Measurements from ENCODE around the gene FNDC3B. TPM values are rescaled to one million over a fixed set of nuclear protein-coding genes. Genes with fewer than 3 reads are reported as not detected.

FNDC3B gene
- total RNA-seq, 4 donors from 2014 or later: 23.9 to 61.9 (median 37.0) TPM

DNA sequence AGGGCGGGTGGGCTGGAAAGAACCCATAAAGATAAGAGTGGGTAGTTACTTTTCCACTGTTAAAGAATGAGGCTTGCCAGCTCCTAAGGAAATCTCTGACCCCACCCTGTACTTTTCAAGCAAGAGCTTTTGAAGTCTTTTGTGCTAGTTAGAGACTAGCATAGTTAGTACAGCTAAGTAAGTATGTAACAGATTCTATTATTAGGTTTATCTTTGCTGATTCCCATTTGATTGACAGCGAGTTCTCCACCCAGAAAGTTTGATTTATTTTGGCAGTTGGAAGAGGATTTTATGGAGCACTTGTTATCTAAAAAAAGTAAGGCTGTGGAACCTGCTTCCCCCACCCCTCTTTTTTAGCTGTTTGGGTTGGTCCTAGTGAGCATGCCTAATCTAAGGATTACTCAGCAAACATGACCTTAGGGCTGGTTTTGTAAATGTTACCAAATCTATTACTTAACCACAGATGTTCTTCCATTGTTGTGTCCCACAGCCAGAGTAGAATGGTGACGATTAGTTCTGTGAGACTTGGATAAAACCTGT lies 57.6 kb downstream of the FNDC3B start:
- no peak overlapping the region for H3K27ac ChIP-seq

DNA sequence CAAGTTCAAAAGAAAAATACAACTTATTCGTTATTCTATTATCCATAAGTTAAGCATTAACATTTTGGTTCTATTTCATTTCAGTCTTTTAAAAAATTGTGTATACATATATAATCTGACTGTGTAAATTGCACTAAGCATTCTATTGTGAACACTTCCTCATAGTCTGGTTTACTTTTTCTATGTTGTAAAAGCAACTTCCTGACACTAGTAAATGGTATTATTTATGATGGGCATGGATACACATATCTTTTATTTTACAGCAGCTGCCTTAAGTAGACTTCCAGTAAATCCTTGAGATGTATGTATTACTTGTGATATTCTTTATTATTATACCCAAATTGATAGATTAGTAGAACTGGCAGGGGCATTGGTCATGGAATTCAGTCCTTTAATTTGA lies 58.2 kb downstream of the FNDC3B start:
- TF ChIP-seq, protein P1, sequence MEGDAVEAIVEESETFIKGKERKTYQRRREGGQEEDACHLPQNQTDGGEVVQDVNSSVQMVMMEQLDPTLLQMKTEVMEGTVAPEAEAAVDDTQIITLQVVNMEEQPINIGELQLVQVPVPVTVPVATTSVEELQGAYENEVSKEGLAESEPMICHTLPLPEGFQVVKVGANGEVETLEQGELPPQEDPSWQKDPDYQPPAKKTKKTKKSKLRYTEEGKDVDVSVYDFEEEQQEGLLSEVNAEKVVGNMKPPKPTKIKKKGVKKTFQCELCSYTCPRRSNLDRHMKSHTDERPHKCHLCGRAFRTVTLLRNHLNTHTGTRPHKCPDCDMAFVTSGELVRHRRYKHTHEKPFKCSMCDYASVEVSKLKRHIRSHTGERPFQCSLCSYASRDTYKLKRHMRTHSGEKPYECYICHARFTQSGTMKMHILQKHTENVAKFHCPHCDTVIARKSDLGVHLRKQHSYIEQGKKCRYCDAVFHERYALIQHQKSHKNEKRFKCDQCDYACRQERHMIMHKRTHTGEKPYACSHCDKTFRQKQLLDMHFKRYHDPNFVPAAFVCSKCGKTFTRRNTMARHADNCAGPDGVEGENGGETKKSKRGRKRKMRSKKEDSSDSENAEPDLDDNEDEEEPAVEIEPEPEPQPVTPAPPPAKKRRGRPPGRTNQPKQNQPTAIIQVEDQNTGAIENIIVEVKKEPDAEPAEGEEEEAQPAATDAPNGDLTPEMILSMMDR (IDR thresholded peaks at IDR 0.05): no peak
- TF ChIP-seq POLR2AphosphoS5 (IDR thresholded peaks at IDR 0.05): no peak
- TF ChIP-seq EP300 (IDR thresholded peaks at IDR 0.05): no peak
- no peak for TF ChIP-seq POLR2A (IDR thresholded peaks at IDR 0.05)
- H3K27ac ChIP-seq: no peak overlapping the region
- no peaks in the 10 kb centered on the region for H3K9me3 ChIP-seq
- H3K4me1 ChIP-seq: peaks cover 23% of the 10 kb centered on the region
- H3K27me3 ChIP-seq: no peaks in the 10 kb centered on the region
- no peaks in the 10 kb centered on the region for H3K36me3 ChIP-seq
- no peak for DNase-seq (ENCODE audit: low spot score in 2 of 2)
- 60% methylated on average over 1 of the region's 1 CpG for WGBS
- no peak overlapping the region for H3K4me3 ChIP-seq

More for the DNA sequence above, 57.6 kb downstream of the FNDC3B start:
- TF ChIP-seq POLR2AphosphoS5 (IDR thresholded peaks at IDR 0.05): no peak
- TF ChIP-seq, protein P1 (IDR thresholded peaks at IDR 0.05): no peak
- TF ChIP-seq EP300 (IDR thresholded peaks at IDR 0.05): no peak
- TF ChIP-seq POLR2A (IDR thresholded peaks at IDR 0.05): no peak
- no peak for DNase-seq (ENCODE audit: low spot score in 2 of 2)
- H3K36me3 ChIP-seq: no peaks in the 10 kb centered on the region
- H3K4me1 ChIP-seq: peaks cover 17% of the 10 kb centered on the region
- H3K9me3 ChIP-seq: no peaks in the 10 kb centered on the region
- no peak overlapping the region for H3K4me3 ChIP-seq
- WGBS: 36% methylated on average over 3 of the region's 3 CpGs
- H3K27me3 ChIP-seq: no peaks in the 10 kb centered on the region

DNA sequence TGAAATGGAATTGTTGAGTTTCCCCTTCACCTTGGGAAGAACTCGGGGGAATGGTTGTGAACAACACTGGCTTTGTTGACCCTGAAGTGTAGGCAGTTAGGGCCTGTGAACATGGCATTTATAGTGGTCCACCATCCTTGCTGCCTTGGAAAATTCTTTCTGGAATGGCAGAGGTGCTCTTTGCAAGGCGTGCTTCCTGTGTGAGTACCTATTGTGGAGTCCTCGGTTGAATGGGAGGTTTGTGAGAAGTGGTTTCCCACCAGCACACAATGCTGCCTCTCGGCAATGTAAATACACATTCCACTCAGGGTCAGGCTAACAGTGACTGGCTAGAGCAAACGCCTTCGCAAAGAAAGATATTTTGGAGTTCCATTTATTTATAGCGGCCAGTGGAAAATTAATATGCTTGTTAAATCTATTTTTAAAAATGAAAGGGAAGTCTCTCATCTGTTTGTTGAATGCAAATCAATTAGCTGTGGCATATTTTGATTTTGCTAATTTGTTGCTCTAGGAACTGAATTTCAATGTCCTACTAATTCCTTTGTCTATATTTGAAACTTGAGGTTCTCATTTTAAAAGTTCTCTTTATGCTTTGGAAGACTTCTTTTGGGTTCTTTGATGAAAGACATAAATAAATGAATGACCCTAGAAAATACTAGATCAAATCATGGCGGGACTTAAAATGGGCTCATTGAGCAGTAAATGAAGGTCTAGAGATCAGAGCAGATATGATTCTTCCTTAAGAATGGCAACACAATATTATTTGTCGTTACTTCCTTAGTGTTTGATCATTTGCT lies 59.5 kb downstream of the FNDC3B start:
- WGBS: 69% methylated on average over 9 of the region's 9 CpGs
- no peak overlapping the region for H3K27ac ChIP-seq
- H3K27me3 ChIP-seq: no peaks in the 10 kb centered on the region
- DNase-seq (ENCODE audit: low spot score in 2 of 2): no peak
- H3K9me3 ChIP-seq: no peaks in the 10 kb centered on the region
- no peak for TF ChIP-seq POLR2AphosphoS5 (IDR thresholded peaks at IDR 0.05)
- TF ChIP-seq, protein P1 (IDR thresholded peaks at IDR 0.05): no peak
- TF ChIP-seq EP300 (IDR thresholded peaks at IDR 0.05): no peak
- no peak for TF ChIP-seq POLR2A (IDR thresholded peaks at IDR 0.05)
- no peaks in the 10 kb centered on the region for H3K36me3 ChIP-seq
- H3K4me3 ChIP-seq: no peak overlapping the region
- peaks cover 36% of the 10 kb centered on the region for H3K4me1 ChIP-seq

DNA sequence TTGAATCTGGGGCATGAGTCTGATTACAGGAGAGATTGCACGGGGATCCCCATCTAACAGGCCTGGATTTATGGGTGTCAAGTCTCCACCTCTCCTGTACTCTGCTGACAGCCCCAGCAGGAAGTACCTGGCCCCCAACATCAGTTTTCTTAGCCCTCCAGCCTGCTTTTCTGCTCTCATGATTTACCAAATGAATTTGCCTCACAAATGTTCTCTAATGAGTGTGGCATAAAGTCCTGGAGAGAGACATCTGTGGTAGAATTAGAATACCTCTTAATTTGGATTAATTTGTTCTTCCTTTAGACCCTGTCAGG lies 60.1 kb downstream of the FNDC3B start:
- DNase-seq (ENCODE audit: low spot score in 2 of 2): no peak
- WGBS: 40% methylated on average over 1 of the region's 1 CpG
- H3K27ac ChIP-seq: no peak overlapping the region
- H3K9me3 ChIP-seq: no peaks in the 10 kb centered on the region
- TF ChIP-seq POLR2AphosphoS5 (IDR thresholded peaks at IDR 0.05): no peak
- TF ChIP-seq, protein P1 (IDR thresholded peaks at IDR 0.05): no peak
- no peak for TF ChIP-seq POLR2A (IDR thresholded peaks at IDR 0.05)
- no peak for TF ChIP-seq EP300 (IDR thresholded peaks at IDR 0.05)
- H3K4me3 ChIP-seq: no peak overlapping the region
- peaks cover 42% of the 10 kb centered on the region for H3K4me1 ChIP-seq
- no peaks in the 10 kb centered on the region for H3K27me3 ChIP-seq
- no peaks in the 10 kb centered on the region for H3K36me3 ChIP-seq

DNA sequence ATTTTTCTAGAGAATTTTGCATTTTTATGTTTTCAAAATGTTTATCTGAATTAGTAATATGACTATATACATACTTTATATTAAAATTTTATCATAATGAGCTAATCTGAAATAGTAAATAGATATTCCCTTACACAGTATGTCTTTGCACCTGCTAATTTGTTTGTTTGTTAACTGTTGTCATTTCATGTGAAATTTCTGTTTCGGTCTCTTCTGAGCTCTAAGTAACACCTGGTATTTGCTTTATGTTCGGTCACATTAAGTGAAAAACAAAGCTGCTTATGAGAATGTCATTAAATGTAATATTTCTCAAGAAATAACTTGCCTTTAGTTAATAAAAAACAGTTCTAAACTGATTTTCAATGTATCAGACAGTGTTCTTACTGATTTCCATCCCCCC lies 61.1 kb downstream of the FNDC3B start:
- 96% methylated on average over 2 of the region's 2 CpGs for WGBS
- Histone ChIP-seq H3K27me3 (no peaks in the 10 kb centered on the region), H3K27ac (no peak overlapping the region), H3K4me1 (peaks cover 50% of the 10 kb centered on the region), H3K9me3 (no peaks in the 10 kb centered on the region), H3K4me3 (no peak overlapping the region), H3K36me3 (no peaks in the 10 kb centered on the region)
- DNase-seq (ENCODE audit: low spot score in 2 of 2): no peak
- TF ChIP-seq POLR2AphosphoS5 (IDR thresholded peaks at IDR 0.05) (no peak), POLR2A (IDR thresholded peaks at IDR 0.05) (no peak), EP300 (IDR thresholded peaks at IDR 0.05) (no peak)
- TF ChIP-seq, protein P1 (IDR thresholded peaks at IDR 0.05): no peak

Data from suprapubic skin (tissue), 4 donors.